Upper lobe of right lung (tissue), 1 donor: ENCODE data around the gene CD300C. TPM values are rescaled to one million over a fixed set of nuclear protein-coding genes. Genes with fewer than 3 reads are reported as not detected.
"Not testable (repeated sequence)": the region's sequence is repeated elsewhere in the genome, so short reads cannot be mapped to it uniquely, and the experiment has no call there.

Experiments used
- ATAC-seq: fragments of 200-7000 bp; cut with Tn5 transposase; one replicate; pipeline ENCODE4 v1.9.1; 2020; ENCODE audit warnings: mild to moderate bottlenecking, moderate library complexity
- DNase-seq: peaks from one replicate; pipeline ENCODE4 v3.0.0-alpha.2; 2020
- H3K27ac ChIP-seq: fragments of 200-600 bp; one replicate; pipeline ENCODE4 v1.8.0; 2022
- H3K27me3 ChIP-seq: fragments of 200-600 bp; one replicate; pipeline ENCODE4 v1.8.0; 2022; ENCODE audit warnings: mild to moderate bottlenecking
- H3K36me3 ChIP-seq: fragments of 200-600 bp; one replicate; pipeline ENCODE4 v1.8.0; 2022
- H3K4me1 ChIP-seq: fragments of 200-600 bp; one replicate; pipeline ENCODE4 v1.8.0; 2022
- H3K4me3 ChIP-seq: fragments of 200-600 bp; one replicate; pipeline ENCODE4 v1.8.0; 2022; ENCODE audit warnings: mild to moderate bottlenecking
- H3K9me3 ChIP-seq: fragments of 200-600 bp; one replicate; pipeline ENCODE4 v1.8.0; 2022
- intact Hi-C: fragments of 100-400 bp; cut with DNase I; formaldehyde crosslinking; loops from one replicate; pipeline ENCODE4 v1.11.0; 2022
- total RNA-seq: library from RNA; stranded (reverse); fragmentation: NEBNext Ultra II Directional; extraction: Animal tissue kit (Norgen Biotek cat#: 25700); gene quantifications from one replicate; pipeline ENCODE4 v1.2.1, GENCODE V29; 2021
- TF ChIP-seq, protein P1 (sequence below): fragments of 200-600 bp; IDR thresholded peaks from one replicate; pipeline ENCODE4 v1.8.0; 2022; ENCODE audit warnings: antibody characterized with exemption
- donor health status: DM: no; HTN: yes; CAD: no; lungs with severe emphysema.

CD300C gene
- total RNA-seq, 1 donor from 2014 or later, result 8.2 TPM

DNA sequence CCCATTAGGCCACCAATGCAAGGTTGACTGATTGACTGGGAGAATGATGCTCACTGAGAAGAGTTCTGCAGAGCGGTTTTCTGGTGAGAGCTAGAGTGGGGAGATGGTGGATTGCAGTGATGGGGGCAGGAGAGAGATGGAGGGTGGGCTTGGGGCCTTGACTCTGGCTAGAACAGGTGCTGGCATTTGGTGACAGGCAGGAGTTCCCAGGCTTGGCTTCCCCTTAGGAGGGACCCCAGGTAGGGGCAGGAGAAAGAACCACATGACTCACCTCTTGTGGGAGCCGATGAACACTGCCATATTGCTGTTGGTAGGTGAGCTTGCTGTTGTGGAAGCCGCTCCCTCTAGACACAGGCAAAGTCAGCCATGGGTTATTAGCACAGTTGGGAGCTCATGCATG is 22.6 kb downstream of the CD300C start:
- intact Hi-C loops, result no loop called here
- H3K36me3 ChIP-seq, result no peaks in the 10 kb centered on the region
- no peak overlapping the region for H3K27ac ChIP-seq
- no peaks in the 10 kb centered on the region for H3K4me1 ChIP-seq
- H3K9me3 ChIP-seq, result no peaks in the 10 kb centered on the region
- no peak for ATAC-seq
- no peak overlapping the region for H3K4me3 ChIP-seq
- TF ChIP-seq, protein P1, sequence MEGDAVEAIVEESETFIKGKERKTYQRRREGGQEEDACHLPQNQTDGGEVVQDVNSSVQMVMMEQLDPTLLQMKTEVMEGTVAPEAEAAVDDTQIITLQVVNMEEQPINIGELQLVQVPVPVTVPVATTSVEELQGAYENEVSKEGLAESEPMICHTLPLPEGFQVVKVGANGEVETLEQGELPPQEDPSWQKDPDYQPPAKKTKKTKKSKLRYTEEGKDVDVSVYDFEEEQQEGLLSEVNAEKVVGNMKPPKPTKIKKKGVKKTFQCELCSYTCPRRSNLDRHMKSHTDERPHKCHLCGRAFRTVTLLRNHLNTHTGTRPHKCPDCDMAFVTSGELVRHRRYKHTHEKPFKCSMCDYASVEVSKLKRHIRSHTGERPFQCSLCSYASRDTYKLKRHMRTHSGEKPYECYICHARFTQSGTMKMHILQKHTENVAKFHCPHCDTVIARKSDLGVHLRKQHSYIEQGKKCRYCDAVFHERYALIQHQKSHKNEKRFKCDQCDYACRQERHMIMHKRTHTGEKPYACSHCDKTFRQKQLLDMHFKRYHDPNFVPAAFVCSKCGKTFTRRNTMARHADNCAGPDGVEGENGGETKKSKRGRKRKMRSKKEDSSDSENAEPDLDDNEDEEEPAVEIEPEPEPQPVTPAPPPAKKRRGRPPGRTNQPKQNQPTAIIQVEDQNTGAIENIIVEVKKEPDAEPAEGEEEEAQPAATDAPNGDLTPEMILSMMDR, result no peak
- no peaks in the 10 kb centered on the region for H3K27me3 ChIP-seq
- DNase-seq, result no peak

DNA sequence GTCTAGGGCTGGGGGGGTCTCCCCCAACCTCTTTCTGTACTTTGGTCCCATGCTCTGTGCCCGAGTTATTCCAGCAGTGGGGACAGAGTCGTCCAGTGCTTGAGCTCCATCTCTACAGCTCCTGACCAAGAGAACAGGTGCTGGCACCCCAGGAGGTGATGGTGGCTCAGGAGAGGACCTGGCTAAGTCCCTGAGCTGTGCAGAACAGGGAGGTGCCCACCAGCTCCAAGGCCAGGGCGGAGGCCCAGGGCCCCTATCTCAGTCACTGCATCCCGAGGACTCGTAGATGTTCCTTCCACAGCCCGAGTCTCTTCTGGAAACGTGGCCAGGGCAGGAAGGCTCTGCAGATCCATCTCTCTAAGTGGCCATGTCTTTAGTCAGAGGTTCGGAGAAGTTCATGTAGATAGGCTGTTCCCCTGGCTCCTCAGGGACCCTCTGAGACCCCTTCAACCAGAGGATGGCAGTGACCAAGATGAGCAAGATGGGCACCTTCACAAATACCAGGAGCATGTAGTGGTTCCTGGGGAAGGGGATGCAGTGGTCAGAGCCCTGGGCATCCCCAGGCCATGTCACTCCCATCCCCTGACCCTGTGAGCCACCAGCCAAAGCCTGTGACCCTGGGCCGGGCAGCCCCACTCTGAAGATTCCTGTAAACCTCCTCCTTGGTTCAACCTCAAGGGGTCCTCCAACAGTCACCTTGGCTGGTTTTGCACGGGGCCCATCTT is 23.4 kb downstream of the CD300C start:
- TF ChIP-seq, protein P1, result no peak
- ATAC-seq (no peak), DNase-seq (no peak)
- Histone ChIP-seq H3K4me1 (no peaks in the 10 kb centered on the region), H3K27ac (no peak overlapping the region), H3K36me3 (no peaks in the 10 kb centered on the region), H3K4me3 (no peak overlapping the region), H3K27me3 (no peaks in the 10 kb centered on the region), H3K9me3 (no peaks in the 10 kb centered on the region)
- intact Hi-C loops, result no loop called here

DNA sequence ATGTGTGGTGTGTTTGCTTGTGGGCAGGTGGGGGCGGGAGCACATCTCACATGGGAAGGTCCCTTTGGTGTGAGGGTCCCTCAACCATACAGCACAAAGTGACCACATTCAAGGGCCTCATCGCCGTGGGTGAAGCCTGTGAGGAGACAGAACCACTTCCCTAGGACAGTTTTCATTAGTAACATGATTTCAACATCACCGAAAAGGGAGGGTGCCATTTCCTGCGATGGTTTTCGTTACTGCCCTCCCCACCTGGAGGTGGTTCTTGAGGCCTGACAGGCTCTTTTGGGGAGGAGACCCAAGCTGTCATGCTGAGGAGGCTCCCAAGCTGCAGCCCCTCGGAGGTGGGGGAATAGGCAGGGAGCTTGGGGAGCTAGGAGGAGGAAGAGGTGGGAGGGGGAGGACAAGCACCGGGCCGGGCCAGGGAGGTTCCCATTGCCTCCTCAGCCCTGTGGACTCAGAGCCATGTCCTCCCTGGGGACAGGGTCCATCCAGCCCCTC is 24.2 kb downstream of the CD300C start:
- no peaks in the 10 kb centered on the region for H3K36me3 ChIP-seq
- TF ChIP-seq, protein P1, result no peak
- DNase-seq (no peak), ATAC-seq (peak; percentile 69)
- no peaks in the 10 kb centered on the region for H3K4me1 ChIP-seq
- H3K4me3 ChIP-seq, result no peak overlapping the region
- no peaks in the 10 kb centered on the region for H3K27me3 ChIP-seq
- H3K27ac ChIP-seq, result peak overlapping the region; percentile 73
- no peaks in the 10 kb centered on the region for H3K9me3 ChIP-seq
- intact Hi-C loops, result no loop called here

DNA sequence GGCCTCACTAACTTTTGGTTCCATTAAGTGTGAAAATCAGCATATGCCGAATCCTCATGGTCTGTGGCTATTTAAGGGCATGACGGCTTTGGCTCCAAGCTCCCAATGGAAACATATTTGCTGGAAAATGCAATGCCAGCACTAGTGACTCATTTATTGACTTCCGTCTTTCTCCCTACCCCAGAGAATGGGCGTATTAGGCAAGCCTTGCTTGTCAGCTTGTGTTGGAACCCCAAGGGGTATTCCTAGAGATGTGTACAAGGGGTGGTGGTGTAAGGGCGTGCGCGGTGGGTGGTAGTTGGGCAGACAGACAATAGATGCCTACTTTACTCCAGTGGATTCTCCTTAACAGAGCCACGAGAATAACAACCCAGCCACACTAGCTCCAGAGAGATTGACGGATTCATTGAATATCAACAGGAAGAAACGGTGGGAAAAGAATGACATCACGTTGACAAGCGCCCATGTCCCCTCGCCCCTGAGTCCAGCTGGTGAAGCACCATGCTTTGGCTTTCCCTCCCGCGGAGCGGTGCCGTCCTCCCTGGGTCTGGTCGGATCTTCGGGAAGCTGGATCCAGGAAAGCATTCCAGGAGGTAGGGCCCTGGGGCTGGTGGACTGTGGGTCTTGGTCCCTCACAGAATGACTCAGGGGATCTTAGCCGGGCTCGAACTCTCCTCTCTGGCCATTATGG is 25.0 kb downstream of the CD300C start:
- TF ChIP-seq, protein P1, result no peak
- intact Hi-C loops, result no loop called here
- no peak overlapping the region for H3K4me3 ChIP-seq

DNA sequence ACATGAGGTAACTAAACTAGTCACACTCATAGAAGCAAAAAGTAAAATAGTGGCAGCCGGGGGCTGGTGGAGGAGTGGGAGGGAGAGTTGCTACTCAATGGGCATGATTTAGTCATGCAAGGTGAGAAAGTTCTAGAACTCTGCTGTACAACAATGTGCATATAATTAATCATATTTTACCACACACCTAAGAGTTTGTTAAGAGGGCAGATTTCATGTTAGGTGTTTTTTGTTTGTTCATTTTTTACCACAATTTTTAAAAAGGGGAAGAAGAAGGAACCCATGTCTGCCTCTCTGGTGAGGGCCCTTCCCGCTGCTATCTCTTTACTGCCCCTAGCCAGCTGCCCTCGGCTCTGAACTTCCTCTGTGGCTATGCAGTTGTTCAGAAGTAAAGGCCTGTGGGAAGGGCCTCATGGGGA is 25.9 kb downstream of the CD300C start:
- H3K9me3 ChIP-seq, result no peaks in the 10 kb centered on the region
- H3K27ac ChIP-seq, result peak overlapping the region; percentile 73
- no peak for DNase-seq
- ATAC-seq, result peak; percentile 76
- intact Hi-C loops, result no loop called here
- H3K36me3 ChIP-seq, result no peaks in the 10 kb centered on the region
- no peaks in the 10 kb centered on the region for H3K4me1 ChIP-seq
- H3K4me3 ChIP-seq, result no peak overlapping the region
- TF ChIP-seq, protein P1, result no peak
- no peaks in the 10 kb centered on the region for H3K27me3 ChIP-seq

More for the DNA sequence above, 25.0 kb downstream of the CD300C start:
- no peaks in the 10 kb centered on the region for H3K27me3 ChIP-seq
- no peak for DNase-seq
- no peaks in the 10 kb centered on the region for H3K4me1 ChIP-seq
- H3K36me3 ChIP-seq, result no peaks in the 10 kb centered on the region
- peak; percentile 62 for ATAC-seq
- no peaks in the 10 kb centered on the region for H3K9me3 ChIP-seq
- H3K27ac ChIP-seq, result peak overlapping the region; percentile 73

- H3K4me1 ChIP-seq, H3K36me3 ChIP-seq, H3K27ac ChIP-seq, H3K9me3 ChIP-seq, intact Hi-C loops, ATAC-seq, DNase-seq, H3K27me3 ChIP-seq, H3K4me3 ChIP-seq: not testable (repeated sequence)
Observed at GRCh38 chr17:74518413-74518981, 27.4 kb downstream of the CD300C start.
